Measurements from ENCODE around the gene ARHGAP6.

Gene ARHGAP6

GRCh38 chrX:11562570-11562969 lies 103.2 kb downstream of the ARHGAP6 start:
- TF ChIP-seq MAX (IDR thresholded peaks at IDR 0.05) = no peak
- TF ChIP-seq TEAD4 (IDR thresholded peaks at IDR 0.05) = no peak
- TF ChIP-seq TCF12 (IDR thresholded peaks at IDR 0.05; ENCODE audit: low read depth) = no peak
- TF ChIP-seq NFIC (IDR thresholded peaks at IDR 0.05) = no peak
- TF ChIP-seq TAF1 (IDR thresholded peaks at IDR 0.05; ENCODE audit: low read depth) = no peak
- TF ChIP-seq FOXM1 (IDR thresholded peaks at IDR 0.05; ENCODE audit: borderline replicate concordance, low read depth) = no peak
- no peak for TF ChIP-seq REST (IDR thresholded peaks at IDR 0.05; ENCODE audit: low read depth)
- TF ChIP-seq ZBTB7A (IDR thresholded peaks at IDR 0.05; ENCODE audit: low read depth) = no peak
- no peak for TF ChIP-seq EGR1 (IDR thresholded peaks at IDR 0.05)
- no peak for TF ChIP-seq YY1 (IDR thresholded peaks at IDR 0.05; ENCODE audit: low read depth)

GRCh38 chrX:11558972-11559371 lies 106.7 kb downstream of the ARHGAP6 start:
- no peak for TF ChIP-seq EP300 (IDR thresholded peaks at IDR 0.05; ENCODE audit: borderline replicate concordance)
- TF ChIP-seq TCF12 (IDR thresholded peaks at IDR 0.05; ENCODE audit: low read depth) = no peak
- TF ChIP-seq ZBTB7A (IDR thresholded peaks at IDR 0.05; ENCODE audit: low read depth) = no peak
- no peak for TF ChIP-seq RAD21 (IDR thresholded peaks at IDR 0.05; ENCODE audit: low read depth)
- TF ChIP-seq TAF1 (IDR thresholded peaks at IDR 0.05; ENCODE audit: low read depth) = no peak
- no peak for TF ChIP-seq CREB1 (IDR thresholded peaks at IDR 0.05; ENCODE audit: low read depth)
- no peak for TF ChIP-seq EGR1 (IDR thresholded peaks at IDR 0.05)
- no peak for TF ChIP-seq YY1 (IDR thresholded peaks at IDR 0.05; ENCODE audit: low read depth)
- no peak for TF ChIP-seq CEBPB (IDR thresholded peaks at IDR 0.05)
- no peak for TF ChIP-seq USF1 (IDR thresholded peaks at IDR 0.05)
- TF ChIP-seq MAX (IDR thresholded peaks at IDR 0.05) = no peak
- TF ChIP-seq NFIC (IDR thresholded peaks at IDR 0.05) = no peak
- no peak for TF ChIP-seq REST (IDR thresholded peaks at IDR 0.05; ENCODE audit: low read depth)
- no peak for TF ChIP-seq FOXM1 (IDR thresholded peaks at IDR 0.05; ENCODE audit: borderline replicate concordance, low read depth)
- no peak for TF ChIP-seq TEAD4 (IDR thresholded peaks at IDR 0.05)

- TF ChIP-seq REST (IDR thresholded peaks at IDR 0.05; ENCODE audit: low read depth) (no peak), TEAD4 (IDR thresholded peaks at IDR 0.05) (no peak), NFIC (IDR thresholded peaks at IDR 0.05) (no peak), EGR1 (IDR thresholded peaks at IDR 0.05) (no peak), FOXM1 (IDR thresholded peaks at IDR 0.05; ENCODE audit: borderline replicate concordance, low read depth) (no peak), EP300 (IDR thresholded peaks at IDR 0.05; ENCODE audit: borderline replicate concordance) (no peak), RAD21 (IDR thresholded peaks at IDR 0.05; ENCODE audit: low read depth) (no peak), CEBPB (IDR thresholded peaks at IDR 0.05) (no peak), ZBTB7A (IDR thresholded peaks at IDR 0.05; ENCODE audit: low read depth) (no peak), YY1 (IDR thresholded peaks at IDR 0.05; ENCODE audit: low read depth) (no peak), TCF12 (IDR thresholded peaks at IDR 0.05; ENCODE audit: low read depth) (no peak), MAX (IDR thresholded peaks at IDR 0.05) (no peak), CREB1 (IDR thresholded peaks at IDR 0.05; ENCODE audit: low read depth) (no peak), TAF1 (IDR thresholded peaks at IDR 0.05; ENCODE audit: low read depth) (no peak)
These were observed 108.6 kb downstream of the ARHGAP6 start for GRCh38 chrX:11557120-11557519.

- TF ChIP-seq ZBTB7A (IDR thresholded peaks at IDR 0.05; ENCODE audit: low read depth) (no peak), MAX (IDR thresholded peaks at IDR 0.05) (no peak), EP300 (IDR thresholded peaks at IDR 0.05; ENCODE audit: borderline replicate concordance) (no peak), NFIC (IDR thresholded peaks at IDR 0.05) (no peak), CREB1 (IDR thresholded peaks at IDR 0.05; ENCODE audit: low read depth) (no peak), CEBPB (IDR thresholded peaks at IDR 0.05) (no peak), TEAD4 (IDR thresholded peaks at IDR 0.05) (no peak), YY1 (IDR thresholded peaks at IDR 0.05; ENCODE audit: low read depth) (no peak), TCF12 (IDR thresholded peaks at IDR 0.05; ENCODE audit: low read depth) (no peak), TAF1 (IDR thresholded peaks at IDR 0.05; ENCODE audit: low read depth) (no peak), REST (IDR thresholded peaks at IDR 0.05; ENCODE audit: low read depth) (no peak), RAD21 (IDR thresholded peaks at IDR 0.05; ENCODE audit: low read depth) (no peak)
These were observed 110.0 kb downstream of the ARHGAP6 start for GRCh38 chrX:11555759-11556158.
